Natural killer cell (primary cell): Measurements from ENCODE around the gene JAKMIP1. TPM values are rescaled to one million over a fixed set of nuclear protein-coding genes. Genes with fewer than 3 reads are reported as not detected.

Experiments used
- ATAC-seq, 3 donors: fragments of 150-1000 bp in 2 of 3; fragments of 200-7000 bp in 1 of 3; cut with Tn5 transposase; 1 replicate in 1 of 3; 2 replicates in 2 of 3; pipeline ENCODE4 v1.10.0; 2021; ENCODE audit warnings: mild to moderate bottlenecking in 2 of 3, moderate library complexity in 2 of 3
- DNase-seq, 2 donors: peaks; one replicate each; pipeline versions ENCODE4 v3.0.0 to v3.0.0-alpha.2; 2013 to 2021; ENCODE audit warnings: mixed read lengths in 1 of 2
- H3K27ac ChIP-seq: one replicate; pipeline ENCODE4 v1.5.1; 2013; ENCODE audit warnings: mild to moderate bottlenecking, low read length
- H3K27me3 ChIP-seq: one replicate; pipeline ENCODE4 v1.6.1; 2013; ENCODE audit warnings: low read length; ENCODE audit not compliant: control insufficient read depth, insufficient read depth
- H3K36me3 ChIP-seq: one replicate; pipeline ENCODE4 v1.6.1; 2013; ENCODE audit warnings: low read length; ENCODE audit not compliant: control insufficient read depth, insufficient read depth
- H3K4me1 ChIP-seq: one replicate; pipeline ENCODE4 v1.6.1; 2013; ENCODE audit warnings: low read length; ENCODE audit not compliant: control insufficient read depth, insufficient read depth
- H3K4me3 ChIP-seq: one replicate; pipeline ENCODE4 v1.5.1; 2013; ENCODE audit warnings: low read length
- H3K9me3 ChIP-seq: one replicate; pipeline ENCODE4 v1.6.1; 2013; ENCODE audit warnings: low read length; ENCODE audit not compliant: control insufficient read depth, insufficient read depth
- H3K27ac Mint-ChIP-seq, 2 donors: one replicate each; pipeline ENCODE4 v1.8.0; 2022; ENCODE audit warnings: mild to moderate bottlenecking in 2 of 2, mixed read lengths in 2 of 2, moderate library complexity in 1 of 2
- H3K27me3 Mint-ChIP-seq, 2 donors: one replicate each; pipeline ENCODE4 v1.8.0; 2022; ENCODE audit warnings: low read depth in 2 of 2, mixed read lengths in 2 of 2
- H3K36me3 Mint-ChIP-seq: one replicate; pipeline ENCODE4 v1.8.0; 2022; ENCODE audit warnings: mixed read lengths
- H3K4me1 Mint-ChIP-seq, 2 donors: one replicate each; pipeline ENCODE4 v1.8.0; 2022; ENCODE audit warnings: mixed read lengths in 2 of 2
- H3K4me3 Mint-ChIP-seq: one replicate; pipeline ENCODE4 v1.8.0; 2022; ENCODE audit warnings: mild to moderate bottlenecking, moderate library complexity, mixed read lengths
- H3K9me3 Mint-ChIP-seq, 2 donors: one replicate each; pipeline ENCODE4 v1.8.0; 2022; ENCODE audit warnings: mixed read lengths in 2 of 2
- WGBS: methylation state at CpG from one replicate; pipeline ENCODE4 v1.1.7; 2013; ENCODE audit warnings: missing lambda C conversion rate; ENCODE audit not compliant: insufficient coverage; 5-methylcytosine and 5-hydroxymethylcytosine counted together
- intact Hi-C: fragments of 100-400 bp; cut with micrococcal nuclease; formaldehyde crosslinking; loops from one replicate; pipeline ENCODE4 v1.14.2; 2022
- total RNA-seq, 4 donors: library from RNA; stranded (reverse); fragments of 120-200 nt in 1 of 4; gene quantifications; one replicate each; pipeline versions ENCODE4 v1.2.3 to v1.2.4, GENCODE V29; 2013 to 2022
- TF ChIP-seq, protein P1 (sequence below): fragments of 200-600 bp; IDR thresholded peaks from one replicate; pipeline ENCODE4 v1.8.0; 2022; ENCODE audit warnings: antibody characterized with exemption

JAKMIP1 gene
- total RNA-seq, 3 donors from 2014 or later (not counting 1 experiment from before 2014, with no cell fraction given): 8.8 to 21.8 (median 16.4) TPM

DNA sequence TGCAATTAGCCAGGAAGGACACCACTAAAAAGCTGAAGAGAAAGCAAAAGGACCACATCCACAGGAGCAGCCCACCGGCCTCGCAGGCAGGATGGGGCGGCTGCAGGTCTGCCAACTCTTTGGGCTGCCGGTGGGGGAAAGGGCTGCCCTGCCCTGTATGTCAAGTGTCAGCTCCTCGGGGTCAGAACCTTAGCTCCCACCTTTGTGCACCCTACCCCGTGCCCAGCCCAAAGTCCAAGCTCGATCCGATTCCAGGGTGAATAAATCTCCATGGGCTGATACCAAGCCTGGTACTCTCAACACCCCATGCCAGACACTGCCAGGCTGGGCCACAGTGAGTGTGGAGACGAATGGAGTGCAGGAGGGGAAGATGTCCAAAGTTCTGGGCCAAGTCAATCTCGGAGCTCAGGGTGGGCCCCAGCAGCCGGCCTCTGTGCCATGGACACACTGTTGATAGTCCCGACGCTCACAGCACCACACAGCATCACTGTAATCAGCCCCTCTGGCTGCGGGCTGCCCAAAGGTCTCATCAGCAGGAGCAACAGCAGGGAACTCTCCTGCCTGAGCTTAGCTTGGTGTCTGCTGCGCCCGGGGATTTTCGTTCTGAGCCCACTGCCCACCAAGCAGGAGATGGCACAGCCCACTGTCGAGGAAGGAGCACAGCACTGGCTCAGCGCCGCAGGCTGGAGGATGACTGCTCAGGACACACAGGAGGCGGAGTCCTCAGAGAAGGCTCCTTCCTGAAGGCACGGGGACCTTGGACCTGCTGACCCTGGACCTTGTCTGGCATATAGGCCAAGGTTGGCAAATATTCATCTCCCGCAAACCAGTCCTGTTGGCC lies 84.4 kb downstream of the JAKMIP1 start:
- Histone ChIP-seq H3K4me1 (no peaks in the 10 kb centered on the region), H3K4me3 (no peak overlapping the region), H3K9me3 (no peaks in the 10 kb centered on the region), H3K27me3 (no peaks in the 10 kb centered on the region), H3K36me3 (peaks cover 2% of the 10 kb centered on the region), H3K27ac (no peak overlapping the region)
- Mint-ChIP-seq H3K4me1 (peaks cover 0 to 13% of the 10 kb centered on the region in 2 donors), H3K9me3 (no peaks in the 10 kb centered on the region), H3K36me3 (no peaks in the 10 kb centered on the region), H3K27me3 (peaks cover 4 to 10% of the 10 kb centered on the region in 2 donors), H3K27ac (no peak overlapping the region), H3K4me3 (no peak overlapping the region)
- no peak for ATAC-seq
- intact Hi-C loops: no loop called here
- TF ChIP-seq, protein P1, sequence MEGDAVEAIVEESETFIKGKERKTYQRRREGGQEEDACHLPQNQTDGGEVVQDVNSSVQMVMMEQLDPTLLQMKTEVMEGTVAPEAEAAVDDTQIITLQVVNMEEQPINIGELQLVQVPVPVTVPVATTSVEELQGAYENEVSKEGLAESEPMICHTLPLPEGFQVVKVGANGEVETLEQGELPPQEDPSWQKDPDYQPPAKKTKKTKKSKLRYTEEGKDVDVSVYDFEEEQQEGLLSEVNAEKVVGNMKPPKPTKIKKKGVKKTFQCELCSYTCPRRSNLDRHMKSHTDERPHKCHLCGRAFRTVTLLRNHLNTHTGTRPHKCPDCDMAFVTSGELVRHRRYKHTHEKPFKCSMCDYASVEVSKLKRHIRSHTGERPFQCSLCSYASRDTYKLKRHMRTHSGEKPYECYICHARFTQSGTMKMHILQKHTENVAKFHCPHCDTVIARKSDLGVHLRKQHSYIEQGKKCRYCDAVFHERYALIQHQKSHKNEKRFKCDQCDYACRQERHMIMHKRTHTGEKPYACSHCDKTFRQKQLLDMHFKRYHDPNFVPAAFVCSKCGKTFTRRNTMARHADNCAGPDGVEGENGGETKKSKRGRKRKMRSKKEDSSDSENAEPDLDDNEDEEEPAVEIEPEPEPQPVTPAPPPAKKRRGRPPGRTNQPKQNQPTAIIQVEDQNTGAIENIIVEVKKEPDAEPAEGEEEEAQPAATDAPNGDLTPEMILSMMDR: no peak
- 89% methylated on average over 23 of the region's 23 CpGs for WGBS
- no peak for DNase-seq

DNA sequence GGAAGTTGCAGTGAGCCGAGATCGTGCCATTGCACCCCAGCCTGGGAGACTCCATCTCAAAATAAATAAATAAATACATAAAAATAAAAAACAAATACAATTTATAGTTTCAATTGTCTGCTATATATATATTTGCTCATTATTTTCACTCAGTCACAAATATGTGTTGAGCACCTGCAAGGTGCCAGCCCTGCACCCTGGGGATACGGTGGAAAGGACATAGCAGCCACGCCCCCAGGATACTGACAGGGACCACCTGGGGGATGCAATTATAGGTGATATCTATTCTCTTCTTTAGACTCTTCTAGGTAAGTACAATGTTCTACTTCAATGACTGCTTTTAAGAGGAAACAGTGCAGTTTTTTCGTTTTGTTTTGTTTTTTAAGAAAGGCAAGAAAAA lies 85.0 kb downstream of the JAKMIP1 start:
- Histone ChIP-seq H3K9me3 (no peaks in the 10 kb centered on the region), H3K27me3 (no peaks in the 10 kb centered on the region), H3K27ac (no peak overlapping the region), H3K36me3 (peaks cover 2% of the 10 kb centered on the region), H3K4me1 (no peaks in the 10 kb centered on the region), H3K4me3 (no peak overlapping the region)
- no peaks in the 10 kb centered on the region for H3K36me3 Mint-ChIP-seq
- H3K4me3 Mint-ChIP-seq: no peak overlapping the region
- TF ChIP-seq, protein P1: no peak
- peaks cover 0 to 13% of the 10 kb centered on the region in 2 donors for H3K4me1 Mint-ChIP-seq
- WGBS: 73% methylated on average over 3 of the region's 5 CpGs
- DNase-seq (no peak), ATAC-seq (no peak)
- H3K9me3 Mint-ChIP-seq: no peaks in the 10 kb centered on the region
- H3K27ac Mint-ChIP-seq: no peak overlapping the region
- peaks cover 4 to 10% of the 10 kb centered on the region in 2 donors for H3K27me3 Mint-ChIP-seq
- intact Hi-C loops: no loop called here

DNA sequence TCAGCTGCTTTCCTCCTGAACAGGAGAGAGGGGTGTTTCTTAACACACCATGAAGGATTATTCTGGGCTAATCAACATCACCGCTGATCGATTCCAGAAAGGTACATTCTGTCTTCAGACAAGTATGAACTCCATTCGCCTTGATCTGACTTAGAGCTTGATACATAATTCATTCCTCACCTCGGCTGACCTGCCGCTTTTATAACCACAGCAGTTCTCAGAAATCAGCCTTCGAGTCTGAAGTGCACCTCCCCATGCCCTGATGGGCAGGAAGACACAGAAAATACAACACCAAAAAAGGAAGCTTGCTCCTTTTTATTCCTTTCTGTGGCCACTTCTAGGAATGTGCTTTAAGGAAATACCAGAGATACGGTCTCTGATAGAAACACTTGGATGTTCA lies 85.7 kb downstream of the JAKMIP1 start:
- H3K27me3 Mint-ChIP-seq: peaks cover 4 to 10% of the 10 kb centered on the region in 2 donors
- DNase-seq (no peak), ATAC-seq (no peak)
- intact Hi-C loops: no loop called here
- no peaks in the 10 kb centered on the region for H3K9me3 Mint-ChIP-seq
- TF ChIP-seq, protein P1: no peak
- no peak overlapping the region for H3K4me3 Mint-ChIP-seq
- H3K9me3 ChIP-seq: no peaks in the 10 kb centered on the region
- no peak overlapping the region for H3K27ac Mint-ChIP-seq
- H3K4me1 Mint-ChIP-seq: peaks cover 0 to 13% of the 10 kb centered on the region in 2 donors
- H3K4me1 ChIP-seq: no peaks in the 10 kb centered on the region
- peaks cover 2% of the 10 kb centered on the region for H3K36me3 ChIP-seq
- no peaks in the 10 kb centered on the region for H3K27me3 ChIP-seq
- H3K27ac ChIP-seq: no peak overlapping the region
- no peak overlapping the region for H3K4me3 ChIP-seq
- H3K36me3 Mint-ChIP-seq: no peaks in the 10 kb centered on the region
- 31% methylated on average over 7 of the region's 7 CpGs for WGBS
